ENCODE data around the gene CACNA1C.

Gene CACNA1C

DNA sequence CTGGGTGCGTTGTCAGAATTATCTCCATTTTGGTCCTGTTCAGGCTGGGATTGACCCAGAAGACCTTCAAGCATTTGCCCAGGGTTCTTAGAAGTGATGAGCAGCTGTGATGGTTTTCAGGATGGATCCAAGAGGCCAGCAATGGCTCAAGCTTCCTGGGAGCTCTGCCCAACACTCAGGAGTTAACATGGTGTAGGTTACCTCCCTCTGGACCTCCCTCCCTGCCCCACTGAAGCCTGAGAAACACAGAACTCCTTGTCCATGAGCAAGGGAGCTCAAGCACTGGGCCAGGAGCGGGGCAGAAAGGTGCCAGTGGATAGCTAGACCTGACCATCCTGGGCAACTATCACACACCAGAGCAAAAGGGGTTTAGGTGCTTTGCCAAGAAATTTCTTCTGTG, 593.6 kb downstream of the CACNA1C start:
- H3K9ac ChIP-seq (ENCODE audit: low read length), result no peak overlapping the region
- no peak for DNase-seq (ENCODE audit: low read depth)
- H3K36me3 ChIP-seq (ENCODE audit: control insufficient read depth, insufficient read depth, low read length, severe bottlenecking), result no peaks in the 10 kb centered on the region
- no peaks in the 10 kb centered on the region for H3K27me3 ChIP-seq (replicated peaks; ENCODE audit: control insufficient read depth, insufficient read depth, low read length)
- H3K4me1 ChIP-seq (ENCODE audit: control insufficient read depth, insufficient read depth, low read length), result peaks cover under 1% of the 10 kb centered on the region
- H3K9me3 ChIP-seq (ENCODE audit: control insufficient read depth, low read length), result no peaks in the 10 kb centered on the region
- H3K4me3 ChIP-seq (ENCODE audit: low read length), result no peak overlapping the region

DNA sequence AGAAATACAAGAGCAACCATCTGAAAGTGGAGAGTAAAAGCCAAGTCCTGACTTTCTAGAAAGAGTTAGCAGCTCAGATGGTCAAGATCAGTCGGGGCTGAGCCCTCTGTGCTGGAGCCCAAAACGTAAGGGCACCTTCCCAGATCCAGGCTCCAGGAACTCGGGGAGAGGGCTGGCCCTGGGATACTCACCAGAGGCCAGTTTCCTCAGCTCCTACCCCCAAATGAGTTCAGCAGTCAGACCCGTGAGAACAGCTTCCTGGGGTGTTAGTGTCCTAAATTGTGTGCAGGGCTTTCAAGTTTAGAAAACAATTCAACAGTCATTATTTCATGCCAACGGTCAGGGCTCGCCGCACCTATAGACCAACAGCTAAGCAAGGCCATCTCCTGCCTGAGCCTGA, 594.4 kb downstream of the CACNA1C start:
- Histone ChIP-seq H3K4me3 (ENCODE audit: low read length) (no peak overlapping the region), H3K9me3 (ENCODE audit: control insufficient read depth, low read length) (no peaks in the 10 kb centered on the region), H3K4me1 (ENCODE audit: control insufficient read depth, insufficient read depth, low read length) (no peaks in the 10 kb centered on the region), H3K9ac (ENCODE audit: low read length) (no peak overlapping the region), H3K27me3 (replicated peaks; ENCODE audit: control insufficient read depth, insufficient read depth, low read length) (no peaks in the 10 kb centered on the region), H3K36me3 (ENCODE audit: control insufficient read depth, insufficient read depth, low read length, severe bottlenecking) (peaks cover 4% of the 10 kb centered on the region)
- DNase-seq (ENCODE audit: low read depth), result no peak

DNA sequence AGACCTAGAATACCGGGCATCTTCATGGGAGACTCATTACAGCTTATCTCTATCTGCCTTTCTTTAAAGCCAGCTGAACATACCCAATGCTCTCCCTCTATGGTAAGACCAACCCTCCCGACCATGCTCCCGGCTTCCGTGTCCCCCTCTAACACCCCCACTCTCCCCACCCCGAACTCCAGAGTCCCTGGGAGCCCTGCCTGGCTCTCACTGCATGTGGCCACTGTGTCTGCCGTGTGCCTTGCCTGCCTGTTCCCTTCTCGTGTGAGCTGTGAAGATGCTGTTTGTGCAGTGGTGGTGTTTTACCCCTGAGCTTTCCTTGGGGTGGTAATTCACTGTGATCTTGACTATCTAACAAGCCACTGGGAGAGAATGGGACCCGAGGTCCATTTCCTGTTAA, 595.6 kb downstream of the CACNA1C start:
- H3K4me3 ChIP-seq (ENCODE audit: low read length), result no peak overlapping the region
- H3K4me1 ChIP-seq (ENCODE audit: control insufficient read depth, insufficient read depth, low read length), result no peaks in the 10 kb centered on the region
- DNase-seq (ENCODE audit: low read depth), result no peak
- no peaks in the 10 kb centered on the region for H3K27me3 ChIP-seq (replicated peaks; ENCODE audit: control insufficient read depth, insufficient read depth, low read length)
- H3K36me3 ChIP-seq (ENCODE audit: control insufficient read depth, insufficient read depth, low read length, severe bottlenecking), result peaks cover 4% of the 10 kb centered on the region
- H3K9ac ChIP-seq (ENCODE audit: low read length), result no peak overlapping the region
- H3K9me3 ChIP-seq (ENCODE audit: control insufficient read depth, low read length), result no peaks in the 10 kb centered on the region

DNA sequence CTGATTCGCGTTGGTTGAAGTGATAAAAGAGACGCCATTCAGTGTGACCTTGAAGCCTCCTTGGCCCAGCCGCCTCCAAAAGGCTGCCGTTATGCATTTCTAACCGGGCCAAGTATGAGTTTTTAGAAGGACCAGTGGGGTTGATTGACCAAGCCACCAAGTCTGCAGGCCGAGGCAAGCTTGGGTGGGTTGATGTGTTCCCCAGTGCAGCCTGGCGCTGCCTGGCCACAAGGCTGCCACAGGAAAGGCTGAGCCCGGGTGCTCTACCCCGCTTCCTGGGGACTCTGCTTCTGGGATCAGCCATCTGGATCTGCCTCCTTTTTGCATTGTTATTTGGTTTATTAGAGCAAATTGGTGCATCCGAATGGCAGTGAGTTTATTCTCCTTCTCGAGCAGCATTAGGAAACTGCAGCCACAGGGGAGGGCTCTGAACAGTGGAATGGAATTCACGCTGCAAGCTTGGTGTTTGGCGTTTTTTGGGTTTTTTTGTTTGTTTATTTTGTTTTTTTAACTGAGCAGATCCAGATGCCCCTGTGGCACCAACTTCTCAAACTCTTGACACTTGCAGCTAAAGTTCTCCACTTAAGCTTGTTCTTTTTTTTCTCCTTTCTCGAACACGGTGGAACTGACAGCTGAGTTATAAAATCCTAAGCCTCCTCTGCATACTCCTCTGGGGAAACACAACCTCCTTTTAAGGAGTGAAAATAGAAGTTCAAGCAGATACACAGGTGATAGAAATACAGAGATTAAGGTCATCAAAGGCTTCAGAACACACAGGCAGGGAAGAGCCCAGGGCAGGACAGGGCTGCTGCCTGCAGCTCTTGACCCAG, 596.6 kb downstream of the CACNA1C start:
- Histone ChIP-seq H3K9ac (ENCODE audit: low read length) (no peak overlapping the region), H3K9me3 (ENCODE audit: control insufficient read depth, low read length) (no peaks in the 10 kb centered on the region), H3K36me3 (ENCODE audit: control insufficient read depth, insufficient read depth, low read length, severe bottlenecking) (peaks cover 4% of the 10 kb centered on the region), H3K4me1 (ENCODE audit: control insufficient read depth, insufficient read depth, low read length) (no peaks in the 10 kb centered on the region), H3K4me3 (ENCODE audit: low read length) (no peak overlapping the region), H3K27me3 (replicated peaks; ENCODE audit: control insufficient read depth, insufficient read depth, low read length) (no peaks in the 10 kb centered on the region)
- peak; percentile 62 for DNase-seq (ENCODE audit: low read depth)

DNA sequence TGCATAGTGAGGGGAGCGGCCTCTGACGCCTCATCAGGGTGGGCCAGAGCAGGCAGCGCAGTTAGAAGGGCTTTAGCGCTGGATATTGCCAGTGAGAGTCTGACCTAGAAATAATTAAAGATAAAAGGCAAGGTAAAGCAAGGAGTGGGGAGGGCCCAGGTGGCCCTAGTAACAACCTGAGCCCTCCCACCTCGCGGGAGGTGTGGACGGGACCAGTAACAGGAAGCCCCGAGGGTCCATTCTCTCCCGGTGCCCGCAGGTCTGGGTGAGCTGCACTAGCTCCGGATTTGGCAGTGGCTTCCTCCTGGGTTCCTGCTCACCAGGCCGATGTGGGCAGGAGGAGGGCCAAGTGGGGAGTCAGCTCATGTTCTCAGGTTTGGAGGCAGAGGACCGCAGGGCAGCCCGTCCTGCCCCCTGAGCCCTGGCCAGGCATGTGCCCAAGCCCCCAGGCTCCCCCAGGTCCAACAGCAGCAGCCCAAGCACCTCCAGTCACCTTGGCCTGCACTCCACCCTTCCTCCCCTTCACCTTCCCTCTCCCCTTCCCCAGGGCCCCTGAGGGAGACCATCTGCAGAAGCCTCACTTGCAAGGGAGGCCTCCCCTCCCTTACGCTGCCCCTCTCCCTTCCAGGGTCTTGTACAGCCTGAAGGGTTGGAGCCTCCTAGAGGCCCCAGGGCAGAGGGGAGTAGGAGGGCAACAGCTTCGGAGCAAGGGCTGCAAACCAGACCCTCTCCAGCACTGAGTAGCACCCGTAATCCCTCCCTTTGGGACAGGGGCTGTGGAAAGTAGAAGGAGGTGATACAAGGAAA, 597.7 kb downstream of the CACNA1C start:
- no peak for DNase-seq (ENCODE audit: low read depth)
- Histone ChIP-seq H3K27me3 (replicated peaks; ENCODE audit: control insufficient read depth, insufficient read depth, low read length) (no peaks in the 10 kb centered on the region), H3K9ac (ENCODE audit: low read length) (no peak overlapping the region), H3K9me3 (ENCODE audit: control insufficient read depth, low read length) (no peaks in the 10 kb centered on the region), H3K4me3 (ENCODE audit: low read length) (no peak overlapping the region), H3K4me1 (ENCODE audit: control insufficient read depth, insufficient read depth, low read length) (no peaks in the 10 kb centered on the region), H3K36me3 (ENCODE audit: control insufficient read depth, insufficient read depth, low read length, severe bottlenecking) (peaks cover 10% of the 10 kb centered on the region)

DNA sequence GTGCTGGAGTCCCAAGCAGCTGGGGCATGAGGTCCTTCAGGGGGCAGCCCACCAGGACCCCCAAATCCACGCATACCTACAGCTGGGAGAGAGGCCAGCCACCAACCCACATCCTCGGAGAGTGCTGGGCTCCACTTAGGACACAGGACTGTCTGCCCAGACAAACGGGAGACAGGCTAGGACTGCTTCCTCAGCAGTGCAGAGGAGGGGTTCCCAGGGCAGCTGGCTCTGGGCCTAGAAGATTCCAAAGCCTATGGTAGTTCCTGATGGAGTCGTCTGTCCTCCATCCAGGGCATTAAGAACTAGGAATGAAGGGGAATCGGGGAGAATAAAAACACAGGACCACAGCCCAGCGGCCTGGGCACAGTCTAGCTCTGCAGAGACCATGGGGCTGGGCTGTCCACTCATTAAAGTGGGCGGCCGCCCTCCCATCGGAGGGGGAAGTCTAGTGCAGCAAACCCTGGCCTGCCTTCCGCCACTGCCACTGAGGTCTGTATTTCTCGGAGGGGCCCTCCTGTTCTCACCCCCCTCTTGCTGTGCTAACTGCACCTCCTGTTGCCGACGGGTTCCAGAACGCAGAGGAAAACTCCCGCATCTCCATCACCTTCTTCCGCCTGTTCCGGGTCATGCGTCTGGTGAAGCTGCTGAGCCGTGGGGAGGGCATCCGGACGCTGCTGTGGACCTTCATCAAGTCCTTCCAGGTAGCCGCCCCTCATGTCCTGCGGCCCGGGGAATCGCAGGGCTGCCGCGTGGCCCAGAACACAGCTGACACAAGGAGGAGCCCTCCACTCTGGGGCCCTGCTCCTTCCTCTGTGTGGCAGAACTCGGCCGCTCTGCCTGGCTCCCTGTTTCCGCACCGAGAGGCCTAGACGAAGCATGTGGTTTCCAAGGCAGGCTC, 598.5 kb downstream of the CACNA1C start:
- Histone ChIP-seq H3K4me1 (ENCODE audit: control insufficient read depth, insufficient read depth, low read length) (no peaks in the 10 kb centered on the region), H3K27me3 (replicated peaks; ENCODE audit: control insufficient read depth, insufficient read depth, low read length) (no peaks in the 10 kb centered on the region), H3K36me3 (ENCODE audit: control insufficient read depth, insufficient read depth, low read length, severe bottlenecking) (peaks cover 19% of the 10 kb centered on the region), H3K4me3 (ENCODE audit: low read length) (no peak overlapping the region), H3K9me3 (ENCODE audit: control insufficient read depth, low read length) (no peaks in the 10 kb centered on the region), H3K9ac (ENCODE audit: low read length) (no peak overlapping the region)
- no peak for DNase-seq (ENCODE audit: low read depth)

DNA sequence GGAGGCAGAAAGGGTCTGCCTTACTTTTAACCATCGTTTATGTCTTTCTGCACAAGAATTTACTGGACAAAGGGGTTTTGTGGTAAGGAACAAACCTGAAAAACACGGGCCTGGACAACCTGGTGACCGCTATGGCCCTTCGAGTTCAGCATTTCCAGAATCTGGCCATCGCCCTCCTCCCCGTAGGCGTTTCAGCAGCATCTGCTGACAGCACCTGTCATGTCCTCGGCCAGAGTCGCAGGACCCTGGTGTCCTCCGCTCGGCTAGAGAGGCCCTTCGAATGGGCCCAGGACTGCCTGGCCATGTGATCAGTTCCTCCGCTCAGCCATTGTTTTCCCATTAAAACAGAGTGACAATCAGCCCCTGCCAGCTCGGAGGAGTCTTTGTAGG, 599.2 kb downstream of the CACNA1C start:
- H3K4me3 ChIP-seq (ENCODE audit: low read length), result no peak overlapping the region
- H3K27me3 ChIP-seq (replicated peaks; ENCODE audit: control insufficient read depth, insufficient read depth, low read length), result no peaks in the 10 kb centered on the region
- H3K9ac ChIP-seq (ENCODE audit: low read length), result no peak overlapping the region
- no peaks in the 10 kb centered on the region for H3K4me1 ChIP-seq (ENCODE audit: control insufficient read depth, insufficient read depth, low read length)
- peaks cover 2% of the 10 kb centered on the region for H3K9me3 ChIP-seq (ENCODE audit: control insufficient read depth, low read length)
- H3K36me3 ChIP-seq (ENCODE audit: control insufficient read depth, insufficient read depth, low read length, severe bottlenecking), result peaks cover 26% of the 10 kb centered on the region
- no peak for DNase-seq (ENCODE audit: low read depth)

DNA sequence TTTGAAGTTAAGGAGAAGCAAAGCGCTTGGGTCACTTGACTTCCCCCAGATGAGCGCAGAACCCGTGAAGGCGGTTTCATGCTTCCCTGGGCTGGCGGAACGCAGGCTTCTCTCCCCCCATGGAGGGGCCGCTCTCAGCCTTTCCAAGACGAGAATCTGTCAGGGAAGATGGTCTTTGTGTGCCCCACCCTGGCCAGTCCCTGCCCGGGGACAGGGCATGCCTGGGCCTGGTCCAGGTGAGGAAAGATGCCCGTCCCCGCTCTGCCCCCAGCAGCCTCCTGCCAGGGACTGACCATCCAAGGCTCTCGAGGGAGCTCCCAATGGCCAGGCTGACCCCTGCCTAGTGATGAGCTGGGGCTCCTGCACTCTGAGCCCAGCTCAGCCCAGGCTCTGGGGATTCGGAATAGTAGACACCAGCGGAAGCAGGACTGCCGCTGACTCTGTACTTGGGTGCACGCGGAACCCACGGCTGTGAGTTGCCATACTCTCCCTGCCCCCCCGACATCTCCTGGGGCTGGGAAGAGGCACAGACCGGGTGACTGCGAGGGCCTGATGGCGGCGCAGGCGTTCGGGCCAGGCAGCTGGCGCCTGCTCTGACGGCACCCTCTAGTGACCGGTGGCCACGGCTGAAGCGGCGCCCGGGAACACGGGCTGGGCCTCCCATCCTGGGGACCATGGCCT, 599.8 kb downstream of the CACNA1C start:
- no peak for DNase-seq (ENCODE audit: low read depth)
- Histone ChIP-seq H3K9ac (ENCODE audit: low read length) (no peak overlapping the region), H3K4me1 (ENCODE audit: control insufficient read depth, insufficient read depth, low read length) (no peaks in the 10 kb centered on the region), H3K9me3 (ENCODE audit: control insufficient read depth, low read length) (peaks cover 2% of the 10 kb centered on the region), H3K36me3 (ENCODE audit: control insufficient read depth, insufficient read depth, low read length, severe bottlenecking) (peaks cover 31% of the 10 kb centered on the region), H3K27me3 (replicated peaks; ENCODE audit: control insufficient read depth, insufficient read depth, low read length) (no peaks in the 10 kb centered on the region), H3K4me3 (ENCODE audit: low read length) (no peak overlapping the region)

DNA sequence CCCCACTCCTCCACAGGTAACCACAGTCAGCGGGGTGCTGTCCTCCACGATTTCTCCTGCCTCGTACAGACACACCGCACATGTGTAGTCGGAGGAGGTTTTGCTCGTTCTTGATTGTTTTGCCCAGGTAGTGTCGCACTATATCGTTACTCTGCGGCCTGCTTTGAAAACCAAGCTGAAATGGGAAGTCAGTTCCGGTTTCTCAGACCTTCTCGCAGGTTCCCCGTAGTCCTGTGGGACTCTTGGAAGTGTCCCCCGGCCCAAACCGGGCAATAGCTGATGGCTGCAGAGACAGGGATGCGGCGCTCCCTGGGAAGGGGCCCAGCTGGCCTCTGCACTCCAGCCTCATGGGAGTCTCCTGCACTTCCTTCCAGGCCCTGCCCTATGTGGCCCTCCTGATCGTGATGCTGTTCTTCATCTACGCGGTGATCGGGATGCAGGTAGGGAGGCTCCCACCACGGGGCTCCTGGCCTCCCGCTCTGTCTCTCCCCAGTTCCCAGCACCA, 600.7 kb downstream of the CACNA1C start:
- Histone ChIP-seq H3K4me3 (ENCODE audit: low read length) (no peak overlapping the region), H3K27me3 (replicated peaks; ENCODE audit: control insufficient read depth, insufficient read depth, low read length) (no peaks in the 10 kb centered on the region), H3K9ac (ENCODE audit: low read length) (no peak overlapping the region), H3K36me3 (ENCODE audit: control insufficient read depth, insufficient read depth, low read length, severe bottlenecking) (peaks cover 41% of the 10 kb centered on the region), H3K4me1 (ENCODE audit: control insufficient read depth, insufficient read depth, low read length) (no peaks in the 10 kb centered on the region), H3K9me3 (ENCODE audit: control insufficient read depth, low read length) (peaks cover 2% of the 10 kb centered on the region)
- DNase-seq (ENCODE audit: low read depth), result no peak

DNA sequence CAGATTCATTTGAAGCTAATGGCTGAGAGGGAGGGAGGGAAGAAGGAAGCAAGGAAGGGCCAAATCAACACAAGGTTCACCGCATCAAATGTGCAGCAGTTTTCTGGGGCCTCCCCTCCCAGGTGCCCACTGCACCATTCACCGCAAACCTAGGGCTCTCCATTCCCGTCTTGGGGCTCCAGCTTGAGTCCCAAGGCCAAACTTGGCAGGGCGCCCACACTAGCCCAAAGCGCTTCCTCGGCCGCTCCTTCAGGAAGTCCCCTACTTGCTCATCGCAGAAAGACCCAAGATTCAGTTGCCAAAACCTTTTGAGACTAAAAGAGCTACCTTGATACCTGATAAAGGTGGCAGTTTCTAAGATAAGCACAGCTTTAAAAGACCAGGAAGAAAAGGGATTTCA, 601.5 kb downstream of the CACNA1C start:
- no peak overlapping the region for H3K9ac ChIP-seq (ENCODE audit: low read length)
- H3K27me3 ChIP-seq (replicated peaks; ENCODE audit: control insufficient read depth, insufficient read depth, low read length), result no peaks in the 10 kb centered on the region
- no peaks in the 10 kb centered on the region for H3K4me1 ChIP-seq (ENCODE audit: control insufficient read depth, insufficient read depth, low read length)
- peaks cover 49% of the 10 kb centered on the region for H3K36me3 ChIP-seq (ENCODE audit: control insufficient read depth, insufficient read depth, low read length, severe bottlenecking)
- H3K9me3 ChIP-seq (ENCODE audit: control insufficient read depth, low read length), result peaks cover 2% of the 10 kb centered on the region
- H3K4me3 ChIP-seq (ENCODE audit: low read length), result no peak overlapping the region
- DNase-seq (ENCODE audit: low read depth), result no peak
